SK-N-SH treated with all-trans-retinoic acid at 6 μM for 48 hours (cell line): ENCODE data around the gene TMC3.

Experiments
- CSDC2 ChIP-seq: fragments of 250-450 bp; sonication (Bioruptor Pico); IDR thresholded peaks from 2 replicates; pipeline ENCODE4 v1.5.0; 2020; ENCODE audit warnings: mild to moderate bottlenecking, moderate library complexity
- ESRRG ChIP-seq: fragments of 250-450 bp; sonication (Bioruptor Pico); IDR thresholded peaks from 2 replicates; pipeline ENCODE4 v1.6.1; 2021; ENCODE audit warnings: mild to moderate bottlenecking
- GLIS3 ChIP-seq: fragments of 250-450 bp; sonication (Bioruptor Pico); IDR thresholded peaks from 2 replicates; pipeline ENCODE4 v1.5.0; 2020; ENCODE audit warnings: mild to moderate bottlenecking, moderate library complexity
- RARB ChIP-seq: fragments of 250-450 bp; sonication (Bioruptor Pico); IDR thresholded peaks from 2 replicates; pipeline ENCODE4 v1.8.0; 2021; ENCODE audit warnings: mild to moderate bottlenecking, moderate library complexity
- TCF4 ChIP-seq: fragments of 250-450 bp; sonication (Bioruptor Pico); IDR thresholded peaks from 2 replicates; pipeline ENCODE4 v1.8.0; 2021; ENCODE audit warnings: mild to moderate bottlenecking, moderate library complexity, borderline replicate concordance
- TOX ChIP-seq: fragments of 250-450 bp; sonication (Bioruptor Pico); IDR thresholded peaks from 2 replicates; pipeline ENCODE4 v1.8.0; 2021; ENCODE audit warnings: mild to moderate bottlenecking, moderate library complexity, borderline replicate concordance
- ZC3H10 ChIP-seq: fragments of 250-450 bp; sonication (Bioruptor Pico); IDR thresholded peaks from 2 replicates; pipeline ENCODE4 v1.5.1; 2021; ENCODE audit warnings: mild to moderate bottlenecking, moderate library complexity
- ZFP3 ChIP-seq: fragments of 250-450 bp; sonication (Bioruptor Pico); IDR thresholded peaks from 2 replicates; pipeline ENCODE4 v1.5.0; 2020; ENCODE audit warnings: mild to moderate bottlenecking, moderate library complexity
- ZFP30 ChIP-seq: fragments of 450-650 bp; formaldehyde crosslinking; IDR thresholded peaks from 2 replicates; pipeline ENCODE4 v1.5.0; 2022; ENCODE audit warnings: mild to moderate bottlenecking, moderate library complexity
- ZNF70 ChIP-seq: fragments of 450-650 bp; formaldehyde crosslinking; IDR thresholded peaks from 2 replicates; pipeline ENCODE4 v1.5.0; 2020; ENCODE audit warnings: mild to moderate bottlenecking, moderate library complexity
- TF ChIP-seq, protein P1 (sequence below): fragments of 250-450 bp; sonication (Bioruptor Pico); IDR thresholded peaks from 2 replicates; pipeline ENCODE4 v1.8.0; 2021; ENCODE audit warnings: low read depth, mild to moderate bottlenecking, moderate library complexity, borderline replicate concordance
- TF ChIP-seq, protein P2 (sequence below): fragments of 250-450 bp; sonication (Bioruptor Pico); IDR thresholded peaks from 2 replicates; pipeline ENCODE4 v1.8.0; 2020; ENCODE audit warnings: mild to moderate bottlenecking, moderate library complexity, borderline replicate concordance
- TF ChIP-seq, protein P3 (sequence below): fragments of 250-450 bp; sonication (Bioruptor Pico); IDR thresholded peaks from 2 replicates; pipeline ENCODE4 v1.5.1; 2020; ENCODE audit warnings: low read depth, mild to moderate bottlenecking, moderate library complexity

DNA sequence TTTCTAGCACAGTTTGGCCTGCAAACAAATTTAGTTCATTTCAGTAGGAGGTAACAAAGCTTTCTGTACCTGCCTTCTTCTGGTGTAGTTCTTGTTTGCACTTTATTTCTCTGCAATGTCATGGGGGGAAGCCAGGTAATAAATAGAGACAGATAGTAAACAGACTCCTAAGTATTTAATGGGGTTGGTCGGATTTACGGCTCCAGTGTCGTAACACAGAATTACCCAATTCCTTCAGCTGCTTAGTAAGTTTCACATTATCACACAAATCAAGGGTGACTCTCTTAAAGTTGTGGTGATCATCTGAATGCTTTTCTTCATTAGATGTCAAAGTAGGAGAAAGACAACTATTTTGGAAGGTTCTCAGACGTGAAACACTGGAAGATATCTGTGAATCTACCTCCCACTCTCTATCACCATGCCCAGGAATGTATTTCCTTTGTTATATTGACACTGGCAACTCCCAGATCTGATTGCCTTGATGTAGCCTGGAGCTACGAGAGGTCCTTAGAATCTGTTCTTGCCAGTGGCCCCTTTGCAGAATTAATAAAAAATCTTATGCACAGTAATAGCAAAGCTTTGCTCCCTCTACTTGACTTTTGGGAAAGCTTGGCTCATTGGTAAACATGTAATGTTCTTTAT is 25.0 kb upstream of the TMC3 start:
- no peak for TF ChIP-seq RARB (CRISPR knock-in tag)
- TF ChIP-seq ZC3H10 (CRISPR knock-in tag), result no peak
- TF ChIP-seq, protein P1, sequence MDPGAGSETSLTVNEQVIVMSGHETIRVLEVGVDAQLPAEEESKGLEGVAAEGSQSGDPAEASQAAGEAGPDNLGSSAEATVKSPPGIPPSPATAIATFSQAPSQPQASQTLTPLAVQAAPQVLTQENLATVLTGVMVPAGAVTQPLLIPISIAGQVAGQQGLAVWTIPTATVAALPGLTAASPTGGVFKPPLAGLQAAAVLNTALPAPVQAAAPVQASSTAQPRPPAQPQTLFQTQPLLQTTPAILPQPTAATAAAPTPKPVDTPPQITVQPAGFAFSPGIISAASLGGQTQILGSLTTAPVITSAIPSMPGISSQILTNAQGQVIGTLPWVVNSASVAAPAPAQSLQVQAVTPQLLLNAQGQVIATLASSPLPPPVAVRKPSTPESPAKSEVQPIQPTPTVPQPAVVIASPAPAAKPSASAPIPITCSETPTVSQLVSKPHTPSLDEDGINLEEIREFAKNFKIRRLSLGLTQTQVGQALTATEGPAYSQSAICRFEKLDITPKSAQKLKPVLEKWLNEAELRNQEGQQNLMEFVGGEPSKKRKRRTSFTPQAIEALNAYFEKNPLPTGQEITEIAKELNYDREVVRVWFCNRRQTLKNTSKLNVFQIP (CRISPR knock-in tag), result no peak
- no peak for TF ChIP-seq ZFP30
- no peak for TF ChIP-seq CSDC2 (CRISPR knock-in tag)
- TF ChIP-seq TOX, result no peak
- TF ChIP-seq TCF4 (CRISPR knock-in tag), result no peak
- no peak for TF ChIP-seq ZFP3
- no peak for TF ChIP-seq GLIS3
- TF ChIP-seq, protein P2, sequence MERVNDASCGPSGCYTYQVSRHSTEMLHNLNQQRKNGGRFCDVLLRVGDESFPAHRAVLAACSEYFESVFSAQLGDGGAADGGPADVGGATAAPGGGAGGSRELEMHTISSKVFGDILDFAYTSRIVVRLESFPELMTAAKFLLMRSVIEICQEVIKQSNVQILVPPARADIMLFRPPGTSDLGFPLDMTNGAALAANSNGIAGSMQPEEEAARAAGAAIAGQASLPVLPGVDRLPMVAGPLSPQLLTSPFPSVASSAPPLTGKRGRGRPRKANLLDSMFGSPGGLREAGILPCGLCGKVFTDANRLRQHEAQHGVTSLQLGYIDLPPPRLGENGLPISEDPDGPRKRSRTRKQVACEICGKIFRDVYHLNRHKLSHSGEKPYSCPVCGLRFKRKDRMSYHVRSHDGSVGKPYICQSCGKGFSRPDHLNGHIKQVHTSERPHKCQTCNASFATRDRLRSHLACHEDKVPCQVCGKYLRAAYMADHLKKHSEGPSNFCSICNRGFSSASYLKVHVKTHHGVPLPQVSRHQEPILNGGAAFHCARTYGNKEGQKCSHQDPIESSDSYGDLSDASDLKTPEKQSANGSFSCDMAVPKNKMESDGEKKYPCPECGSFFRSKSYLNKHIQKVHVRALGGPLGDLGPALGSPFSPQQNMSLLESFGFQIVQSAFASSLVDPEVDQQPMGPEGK (CRISPR knock-in tag), result no peak
- TF ChIP-seq, protein P3, sequence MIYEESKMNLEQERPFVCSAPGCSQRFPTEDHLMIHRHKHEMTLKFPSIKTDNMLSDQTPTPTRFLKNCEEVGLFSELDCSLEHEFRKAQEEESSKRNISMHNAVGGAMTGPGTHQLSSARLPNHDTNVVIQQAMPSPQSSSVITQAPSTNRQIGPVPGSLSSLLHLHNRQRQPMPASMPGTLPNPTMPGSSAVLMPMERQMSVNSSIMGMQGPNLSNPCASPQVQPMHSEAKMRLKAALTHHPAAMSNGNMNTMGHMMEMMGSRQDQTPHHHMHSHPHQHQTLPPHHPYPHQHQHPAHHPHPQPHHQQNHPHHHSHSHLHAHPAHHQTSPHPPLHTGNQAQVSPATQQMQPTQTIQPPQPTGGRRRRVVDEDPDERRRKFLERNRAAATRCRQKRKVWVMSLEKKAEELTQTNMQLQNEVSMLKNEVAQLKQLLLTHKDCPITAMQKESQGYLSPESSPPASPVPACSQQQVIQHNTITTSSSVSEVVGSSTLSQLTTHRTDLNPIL (CRISPR knock-in tag), result no peak
- TF ChIP-seq ESRRG (CRISPR knock-in tag), result no peak
- TF ChIP-seq ZNF70, result no peak
